Smooth muscle cell (in vitro differentiated cells): ENCODE measurements around the gene EFHC1. TPM values are rescaled to one million over a fixed set of nuclear protein-coding genes. Genes with fewer than 3 reads are reported as not detected.

ENCODE experiments used
- DNase-seq: peaks from one replicate; lab custom pipeline; 2025; ENCODE audit not compliant: unreplicated experiment; lab: John Stamatoyannopoulos, UW
- H2AFZ ChIP-seq: fragments of 200-600 bp; sonication (generic); 2 replicates; pipeline ENCODE4 v1.6.0; 2016; ENCODE audit warnings: antibody characterized with exemption, low read depth, mild to moderate bottlenecking
- H3F3A ChIP-seq: fragments of 200-600 bp; sonication (generic); 2 replicates; pipeline ENCODE4 v1.6.0; 2017; ENCODE audit warnings: antibody characterized with exemption, low read depth
- H3K27ac ChIP-seq: fragments of 200-600 bp; sonication (generic); 2 replicates; pipeline ENCODE4 v1.5.1; 2016; ENCODE audit warnings: low read depth, mild to moderate bottlenecking
- H3K27me3 ChIP-seq: fragments of 200-600 bp; sonication (generic); 2 replicates; pipeline ENCODE4 v1.6.1; 2016; ENCODE audit warnings: low read depth, mild to moderate bottlenecking
- H3K36me3 ChIP-seq: fragments of 200-600 bp; sonication (generic); 2 replicates; pipeline ENCODE4 v1.5.1; 2016; ENCODE audit warnings: low read depth
- H3K4me1 ChIP-seq: fragments of 200-600 bp; sonication (generic); 2 replicates; pipeline ENCODE4 v1.5.1; 2016; ENCODE audit warnings: low read depth
- H3K4me2 ChIP-seq: fragments of 200-600 bp; sonication (generic); 2 replicates; pipeline ENCODE4 v1.6.0; 2016; ENCODE audit warnings: mild to moderate bottlenecking
- H3K4me3 ChIP-seq: fragments of 200-600 bp; sonication (generic); 2 replicates; pipeline ENCODE4 v1.5.1; 2016; ENCODE audit warnings: mild to moderate bottlenecking
- H3K79me2 ChIP-seq: fragments of 200-600 bp; sonication (generic); 2 replicates; pipeline ENCODE4 v1.6.0; 2016; ENCODE audit warnings: low read depth, mild to moderate bottlenecking
- H3K9ac ChIP-seq: fragments of 200-600 bp; sonication (generic); 2 replicates; pipeline ENCODE4 v1.6.0; 2016; ENCODE audit warnings: low read depth
- H3K9me3 ChIP-seq: fragments of 200-600 bp; sonication (generic); replicated peaks from 2 replicates; pipeline ENCODE4 v1.5.1; 2016; ENCODE audit warnings: low read depth
- H4K20me1 ChIP-seq: fragments of 200-600 bp; sonication (generic); 2 replicates; pipeline ENCODE4 v1.6.0; 2016; ENCODE audit warnings: low read depth
- CTCF ChIP-seq: fragments of 200-600 bp; sonication (generic); IDR thresholded peaks from 2 replicates; pipeline ENCODE4 v1.5.1; 2017; ENCODE audit warnings: borderline replicate concordance, mild to moderate bottlenecking, antibody characterized with exemption; ENCODE audit not compliant: insufficient read depth, poor library complexity, severe bottlenecking
- WGBS: methylation state at CpG from one replicate; pipeline ENCODE4 v1.1.7; 2016; ENCODE audit warnings: low lambda C conversion rate; 5-methylcytosine and 5-hydroxymethylcytosine counted together
- polyA plus RNA-seq: library from polyadenylated mRNA; unstranded; fragments of >200 nt; fragmentation: Nextera tagmentation; extraction: Ambion mirVana; gene quantifications from 2 replicates; pipeline ENCODE4 v1.2.1, GENCODE V29; 2016
- total RNA-seq: library from RNA; depleted of rRNA; stranded (reverse); fragments of >200 nt; gene quantifications from 2 replicates; pipeline ENCODE4 v1.2.3, GENCODE V29; 2014

The EFHC1 gene
- total and polyA plus RNA-seq, 2 experiments from 2014 or later: 11.0 to 25.9 TPM

GRCh38 chr6:52411911-52412310, 8.2 kb upstream of the EFHC1 start:
- Histone ChIP-seq H4K20me1 (no peaks in the 10 kb centered on the region), H3K27ac (no peak overlapping the region), H3F3A (peaks cover 11% of the 10 kb centered on the region), H2AFZ (no peak overlapping the region), H3K4me1 (no peaks in the 10 kb centered on the region), H3K9me3 (no peaks in the 10 kb centered on the region), H3K79me2 (no peaks in the 10 kb centered on the region), H3K9ac (no peak overlapping the region), H3K36me3 (no peaks in the 10 kb centered on the region), H3K27me3 (no peaks in the 10 kb centered on the region), H3K4me3 (no peak overlapping the region), H3K4me2 (no peak overlapping the region)
- DNase-seq: no peak
- 75% methylated on average over 4 of the region's 4 CpGs for WGBS
- TF ChIP-seq CTCF: no peak

GRCh38 chr6:52415333-52415732, 4.8 kb upstream of the EFHC1 start:
- no peak for TF ChIP-seq CTCF
- H3K79me2 ChIP-seq: no peaks in the 10 kb centered on the region
- H3K4me1 ChIP-seq: peaks cover 6% of the 10 kb centered on the region
- H3K9ac ChIP-seq: no peak overlapping the region
- H3K4me3 ChIP-seq: no peak overlapping the region
- no peak overlapping the region for H2AFZ ChIP-seq
- H4K20me1 ChIP-seq: no peaks in the 10 kb centered on the region
- H3K9me3 ChIP-seq: no peaks in the 10 kb centered on the region
- no peak for DNase-seq
- 64% methylated on average over 1 of the region's 1 CpG for WGBS
- no peak overlapping the region for H3K4me2 ChIP-seq
- no peak overlapping the region for H3K27ac ChIP-seq
- no peaks in the 10 kb centered on the region for H3K36me3 ChIP-seq
- H3F3A ChIP-seq: peaks cover 11% of the 10 kb centered on the region
- H3K27me3 ChIP-seq: no peaks in the 10 kb centered on the region

GRCh38 chr6:52415917-52416628, 4.1 kb upstream of the EFHC1 start:
- Histone ChIP-seq H3K9ac (no peak overlapping the region), H3K9me3 (no peaks in the 10 kb centered on the region), H3K4me1 (peaks cover 7% of the 10 kb centered on the region), H3K4me2 (no peak overlapping the region), H4K20me1 (no peaks in the 10 kb centered on the region), H3K36me3 (no peaks in the 10 kb centered on the region), H3F3A (peaks cover 9% of the 10 kb centered on the region), H3K27ac (no peak overlapping the region), H3K27me3 (no peaks in the 10 kb centered on the region), H2AFZ (no peak overlapping the region), H3K4me3 (no peak overlapping the region), H3K79me2 (no peaks in the 10 kb centered on the region)
- TF ChIP-seq CTCF: no peak
- no peak for DNase-seq
- WGBS: 58% methylated on average over 6 of the region's 6 CpGs

GRCh38 chr6:52416629-52417151, 3.5 kb upstream of the EFHC1 start:
- H3K4me3 ChIP-seq: no peak overlapping the region
- H2AFZ ChIP-seq: no peak overlapping the region
- no peak overlapping the region for H3K4me2 ChIP-seq
- peak overlapping the region; percentile 57 for H3K27ac ChIP-seq
- H4K20me1 ChIP-seq: no peaks in the 10 kb centered on the region
- WGBS: 0% methylated on average over 1 of the region's 1 CpG
- no peaks in the 10 kb centered on the region for H3K36me3 ChIP-seq
- TF ChIP-seq CTCF: peak; percentile 76
- H3F3A ChIP-seq: peaks cover 3% of the 10 kb centered on the region
- peaks cover 13% of the 10 kb centered on the region for H3K4me1 ChIP-seq
- no peaks in the 10 kb centered on the region for H3K9me3 ChIP-seq
- no peak for DNase-seq
- no peaks in the 10 kb centered on the region for H3K27me3 ChIP-seq
- no peak overlapping the region for H3K9ac ChIP-seq
- no peaks in the 10 kb centered on the region for H3K79me2 ChIP-seq
